SW 1271 (cell line): ENCODE results near the gene PRRT1.
"Not testable (repeated sequence)": the region's sequence is repeated elsewhere in the genome, so short reads cannot be mapped to it uniquely, and the experiment has no call there.

ENCODE experiments used
- DNase-seq, 2 experiments: peaks; one replicate each; lab custom pipeline; 2025; lab: John Stamatoyannopoulos, UW

PRRT1 gene

GRCh38 chr6:32151863-32152768 lies at the start of gene PRRT1:
Gene PRRT1 (minus strand): TSS chr6:32151939. CDS start chr6:32151827, 112 bp downstream.
- no peak for DNase-seq

DNA sequence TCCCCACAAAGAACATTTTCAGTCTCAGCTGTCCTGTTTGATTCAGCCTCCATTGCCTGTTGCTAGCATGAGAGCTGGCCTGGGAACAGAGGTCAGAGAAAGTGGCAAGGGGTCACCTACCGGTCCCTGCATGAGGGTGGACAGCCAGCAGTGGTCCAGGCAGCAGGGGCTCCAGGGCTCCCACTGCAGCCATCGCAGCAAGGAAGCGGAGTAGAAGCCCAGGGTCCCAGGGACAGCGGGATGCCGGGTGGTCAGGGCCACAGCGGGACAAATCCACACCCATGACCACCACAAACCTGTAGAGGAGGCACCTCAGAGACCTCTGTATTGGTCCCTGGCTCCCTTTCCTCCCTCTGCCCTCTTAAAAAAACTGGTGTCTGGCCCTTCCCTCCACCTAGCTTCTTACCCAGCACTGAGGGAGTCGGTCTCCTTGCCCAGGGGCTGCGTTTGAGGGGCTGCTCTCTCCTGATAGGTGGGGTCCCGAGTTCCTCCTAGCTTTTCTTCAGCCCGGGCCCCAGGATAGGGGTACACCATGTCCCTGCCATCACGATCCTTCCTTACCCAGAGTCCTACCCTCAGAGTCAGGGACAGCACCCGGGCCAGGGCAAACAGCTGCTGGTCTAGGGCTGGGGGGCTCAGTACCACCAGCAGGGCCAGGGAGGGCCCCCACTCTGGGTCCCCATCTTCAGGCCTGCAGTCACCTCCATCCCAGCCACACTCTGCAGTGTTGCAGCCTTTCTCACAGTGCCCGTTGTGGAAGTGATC lies 49.2 kb upstream of the PRRT1 start:
- no peak for DNase-seq

GRCh38 chr6:32198866-32199265 lies 47.1 kb upstream of the PRRT1 start:
- DNase-seq, result no peak

DNA sequence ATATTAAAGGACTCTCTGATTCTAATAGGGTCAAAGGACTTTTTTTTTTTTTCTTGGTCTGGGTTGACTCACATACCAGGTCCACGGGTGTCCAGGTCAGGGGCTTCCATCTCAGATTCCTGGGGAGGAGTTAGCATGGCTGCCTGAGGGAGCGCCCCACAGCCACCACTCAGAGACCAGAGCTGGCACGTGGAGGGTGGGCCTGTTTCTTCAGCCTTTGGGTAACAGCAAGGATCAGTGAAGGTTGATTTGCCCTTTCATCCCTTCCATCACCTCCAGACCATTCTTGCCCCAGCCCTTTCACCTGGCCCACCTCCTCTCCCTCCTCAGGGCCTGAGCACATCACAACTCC lies 46.6 kb upstream of the PRRT1 start:
- DNase-seq, result no peak

DNA sequence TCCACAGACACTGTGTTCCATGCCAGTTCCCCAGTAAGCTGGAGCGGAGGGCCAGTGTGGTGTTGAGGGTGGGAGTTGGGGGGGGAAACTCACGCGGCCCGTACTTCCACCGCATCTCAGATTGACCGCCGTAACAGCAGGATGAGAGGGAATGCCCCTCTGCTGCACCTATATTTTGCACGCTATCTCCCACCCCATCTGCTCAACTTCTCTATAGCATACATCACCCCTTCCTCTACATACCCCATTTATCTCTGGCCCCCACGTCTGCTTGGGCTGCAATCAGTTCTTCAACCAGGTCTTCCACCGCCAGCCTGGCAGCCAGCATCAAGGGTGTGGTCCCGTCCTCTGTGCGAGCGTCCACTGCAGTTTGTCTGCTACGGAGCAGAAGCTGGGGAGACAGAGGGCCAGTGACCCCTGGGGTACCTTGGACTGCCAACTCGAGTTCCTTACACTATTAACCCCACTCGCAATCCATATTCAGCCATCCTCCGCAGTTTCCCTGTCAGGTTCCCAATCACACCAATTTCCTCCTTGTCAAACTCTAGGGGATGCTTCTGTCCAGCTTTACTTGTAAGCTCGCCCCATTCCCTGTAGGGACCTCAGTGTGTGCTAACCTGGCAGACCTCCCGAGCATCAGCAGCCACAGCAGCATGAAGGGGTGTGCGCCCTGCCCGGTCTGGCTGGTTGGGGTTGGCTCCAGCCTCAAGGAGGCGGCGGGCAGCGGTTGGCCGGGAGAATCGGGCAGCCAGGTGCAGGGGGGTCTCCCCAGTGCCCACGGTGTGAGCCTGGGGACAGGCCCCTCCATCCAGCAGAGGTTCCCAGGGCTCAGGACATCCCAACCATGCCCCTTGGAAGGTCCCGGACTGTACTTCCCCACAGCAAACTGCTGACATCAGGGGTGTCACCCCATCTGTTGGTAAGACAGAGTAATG lies 45.2 kb upstream of the PRRT1 start:
- peak in 1 of 2 experiments; percentile 55 for DNase-seq

- DNase-seq, result peak; percentile 83 to 94
These were observed 44.4 kb upstream of the PRRT1 start for GRCh38 chr6:32195902-32196681.

DNA sequence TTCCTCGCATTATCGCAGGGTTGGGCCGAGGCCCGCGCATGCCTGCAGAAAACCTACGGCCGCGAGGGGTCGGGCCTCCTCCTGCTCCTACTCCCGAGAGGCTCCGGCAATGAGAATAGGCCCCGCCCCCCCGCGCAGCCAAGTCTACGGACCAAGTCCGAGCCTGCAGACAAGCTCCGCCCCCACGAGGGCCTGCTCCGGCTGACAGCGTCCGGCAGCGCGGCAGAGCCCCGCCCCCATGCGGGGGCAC lies 43.8 kb upstream of the PRRT1 start:
- peak; percentile 99 for DNase-seq

- DNase-seq, result peak; percentile 44 to 51
These were observed 43.3 kb upstream of the PRRT1 start for GRCh38 chr6:32194825-32195651.

DNA sequence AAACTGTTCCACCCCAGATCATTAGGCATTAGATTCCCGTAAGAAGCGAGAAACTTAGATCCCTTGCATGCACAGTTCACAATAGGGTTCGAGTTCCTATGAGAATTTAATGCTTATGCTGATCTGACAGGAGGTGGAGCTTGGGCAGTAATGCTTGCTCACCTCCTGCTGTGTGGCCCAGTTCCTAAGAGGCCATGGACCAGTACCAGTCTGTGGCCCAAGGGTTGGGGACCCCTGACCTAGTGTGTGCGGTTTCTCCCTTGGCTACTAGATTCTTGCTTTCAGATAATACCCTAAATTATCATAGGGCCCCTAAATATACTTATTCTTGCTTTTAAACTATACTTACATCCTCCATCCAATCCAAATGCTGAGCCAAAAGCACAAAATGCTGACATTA lies 42.6 kb upstream of the PRRT1 start:
- no peak for DNase-seq

- DNase-seq, result not testable (repeated sequence)
These were observed 41.4 kb upstream of the PRRT1 start for GRCh38 chr6:32193096-32193495.

- peak in 1 of 2 experiments; percentile 23 for DNase-seq
These were observed 40.9 kb upstream of the PRRT1 start, which contains the start of gene GPSM3 for GRCh38 chr6:32192608-32193039. Gene GPSM3 (minus strand): TSS chr6:32192643. CDS start chr6:32192513, 130 bp downstream.

DNA sequence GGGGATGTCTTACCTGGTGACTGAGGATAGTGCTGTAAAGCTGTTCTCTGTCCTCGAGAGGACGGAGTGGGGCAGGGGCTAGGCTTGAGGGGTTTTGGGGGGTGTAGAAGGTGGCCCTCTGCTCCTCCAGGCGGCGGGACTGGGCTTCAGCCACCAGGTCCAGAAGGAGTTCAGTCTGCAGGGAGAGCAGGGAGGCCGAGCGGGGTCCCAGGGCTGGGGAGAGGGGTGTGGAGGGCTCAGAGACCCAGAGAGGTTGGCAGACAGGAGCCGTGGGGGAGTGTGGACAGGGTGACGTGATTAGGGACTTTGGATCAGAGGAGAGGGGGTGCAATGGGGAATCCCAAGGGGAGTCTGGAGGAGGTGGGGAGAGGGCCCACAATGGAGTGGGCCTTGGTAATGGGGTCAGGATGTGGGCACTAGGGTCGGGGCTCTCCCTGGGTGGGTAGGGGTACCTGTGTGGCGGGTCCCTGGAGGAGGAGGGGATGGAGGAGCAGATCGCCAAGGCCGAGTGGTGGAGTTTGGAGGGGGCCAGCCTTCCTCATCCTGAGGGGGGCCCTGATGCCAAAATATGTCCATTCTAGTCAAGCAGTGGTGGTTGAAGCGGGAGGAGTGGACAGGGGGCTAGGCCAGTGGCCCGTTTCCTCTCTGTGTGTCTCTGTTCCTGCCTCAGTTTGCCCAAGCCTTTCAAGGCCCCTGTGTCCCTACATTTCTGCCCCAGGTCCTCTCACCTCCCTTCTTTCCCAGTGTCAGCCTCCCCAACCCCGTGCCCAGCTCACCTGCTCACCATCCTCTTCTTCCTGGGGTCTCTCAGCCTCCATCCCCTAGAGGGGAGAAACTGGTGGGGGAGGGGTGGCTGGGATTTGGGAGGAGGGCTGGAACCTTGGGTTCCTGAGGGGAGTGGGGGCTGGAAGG lies 40.2 kb upstream of the PRRT1 start:
- DNase-seq, result no peak

DNA sequence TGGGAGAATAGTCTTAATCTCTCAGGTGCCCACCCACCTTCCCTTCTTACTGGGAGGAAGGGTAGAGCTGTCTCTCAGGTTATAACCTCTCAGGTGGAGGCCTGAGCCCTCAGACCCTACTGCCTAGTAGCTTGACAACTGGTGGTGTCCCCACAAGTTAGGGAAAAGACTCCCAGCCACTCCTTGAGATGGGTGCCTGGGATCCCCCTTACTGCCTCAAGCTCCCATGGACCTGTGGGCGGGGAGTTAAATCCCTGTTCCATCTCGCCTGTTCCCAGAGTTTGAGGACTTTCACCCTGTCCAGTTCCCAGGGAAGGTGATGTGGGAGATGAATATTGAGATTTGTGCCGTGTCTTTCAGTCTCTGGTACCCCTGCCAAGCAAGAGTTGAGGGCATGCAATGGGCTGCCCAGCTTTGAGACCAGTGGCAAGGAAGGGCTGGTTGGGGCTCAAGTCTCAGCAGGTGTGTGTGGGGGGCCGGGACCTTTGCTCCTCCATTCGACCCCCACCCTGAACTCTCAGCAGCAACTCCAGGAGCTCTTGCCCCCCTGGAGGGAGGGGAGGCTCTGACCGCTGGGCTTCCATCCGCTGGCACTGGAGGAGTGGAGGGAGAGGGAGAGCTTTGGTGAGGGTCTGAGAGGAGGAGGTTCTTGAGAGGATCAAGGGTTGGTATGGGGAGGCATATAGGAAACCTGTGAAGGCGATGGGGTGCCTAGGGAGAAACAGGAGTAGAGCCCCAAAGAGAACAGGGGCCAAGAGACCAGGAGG lies 39.4 kb upstream of the PRRT1 start:
- no peak for DNase-seq

DNA sequence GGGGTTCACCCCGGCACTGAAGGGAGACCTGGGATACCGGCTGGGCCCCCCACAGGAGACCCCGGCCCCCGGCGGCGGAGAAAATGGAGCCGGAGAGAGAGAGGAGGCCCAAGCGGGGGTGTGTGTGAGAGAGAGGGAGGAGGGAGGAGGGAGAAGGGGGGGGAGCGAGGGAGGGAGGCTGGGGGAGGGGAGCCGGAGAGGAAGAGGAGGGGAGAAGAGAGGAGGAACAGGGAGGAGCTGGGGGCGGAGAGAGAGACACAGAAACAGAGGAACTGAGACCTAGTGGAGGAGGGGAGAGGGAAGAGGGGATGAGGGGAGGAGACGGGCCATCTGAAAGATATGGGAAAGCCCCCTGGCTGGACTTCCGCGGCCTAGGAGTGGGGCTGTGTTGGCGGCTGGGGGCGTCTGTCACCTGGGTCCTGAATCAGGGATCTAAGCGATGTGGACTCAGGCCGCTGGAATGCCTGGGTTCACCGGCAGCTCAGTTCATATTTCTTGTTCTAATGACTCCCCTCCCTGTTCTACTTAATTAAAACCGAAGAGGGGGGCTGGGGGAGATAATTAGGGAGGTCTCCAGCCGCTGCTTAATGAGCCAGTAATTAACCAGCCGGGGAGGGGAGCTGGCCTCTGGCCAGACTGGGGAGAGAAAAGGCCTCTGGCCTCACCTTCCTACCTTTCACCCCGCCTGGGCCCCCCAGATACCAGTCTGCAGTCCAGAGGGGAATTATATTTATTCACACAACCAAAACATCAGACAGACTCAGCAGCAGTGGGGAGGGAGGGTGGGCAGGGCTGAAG lies 38.5 kb upstream of the PRRT1 start, which contains the start of gene PBX2:
TSS of gene PBX2 (minus strand) at position 149 of the 798 bp plus-strand sequence. CDS start 287 bp downstream, outside the sequence.
- DNase-seq, result peak; percentile 46 to 89

- DNase-seq, result no peak
These were observed 38.0 kb upstream of the PRRT1 start for GRCh38 chr6:32189742-32190053.

GRCh38 chr6:32189069-32189741 lies 37.5 kb upstream of the PRRT1 start:
- DNase-seq, result no peak
